ENCODE measurements around the gene PTBP1. TPM values are rescaled to one million over a fixed set of nuclear protein-coding genes. Genes with fewer than 3 reads are reported as not detected.
"Not testable (repeated sequence)": the region's sequence is repeated elsewhere in the genome, so short reads cannot be mapped to it uniquely, and the experiment has no call there.

Gene PTBP1
- total and polyA plus RNA-seq, 2 experiments from 2014 or later: 539 to 632 TPM

DNA sequence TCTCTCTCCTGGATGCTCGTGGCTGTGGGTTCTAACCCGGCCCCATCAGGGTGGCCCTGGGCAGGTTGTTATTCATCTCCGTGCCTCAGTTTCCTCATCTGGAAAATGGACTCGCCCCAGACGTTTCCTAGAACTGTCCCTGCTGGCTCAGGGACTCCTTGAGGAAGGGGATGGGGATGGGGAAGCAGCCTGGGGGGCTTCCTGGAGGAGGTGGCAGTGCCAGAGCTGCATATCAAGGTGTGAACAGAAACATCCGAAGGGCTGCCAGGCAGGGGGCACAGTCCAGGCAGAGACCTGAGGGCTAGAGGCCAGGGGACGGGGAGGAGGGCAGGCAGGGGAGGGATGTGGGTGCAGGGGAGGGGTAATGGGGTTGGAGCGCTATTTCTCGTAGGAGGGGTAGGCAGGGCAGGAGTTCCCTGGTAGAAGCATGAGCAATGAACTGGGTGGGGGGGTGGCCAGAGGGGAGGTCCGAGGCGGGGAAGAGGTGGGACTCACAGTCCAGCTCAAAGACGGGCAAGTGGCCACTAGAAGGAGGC, 51.2 kb downstream of the PTBP1 start:
- peaks cover 4% of the 10 kb centered on the region; the same call in 1 of the 2 replicates for H3F3A ChIP-seq (replicated peaks; ENCODE audit: low read depth)
- DNase-seq (ENCODE audit: low spot score) (no peak), ATAC-seq (no peak)
- no peak overlapping the region for H3K4me2 ChIP-seq
- Mint-ChIP-seq H3K9me3 (no peaks in the 10 kb centered on the region), H3K4me3 (no peak overlapping the region), H3K27me3 (ENCODE audit: insufficient read depth, low read depth, poor library complexity) (peaks cover 12% of the 10 kb centered on the region), H3K4me1 (peaks cover 2% of the 10 kb centered on the region; the same call in 1 of the 3 replicates), H3K36me3 (ENCODE audit: low read depth) (no peaks in the 10 kb centered on the region), H3K27ac (no peak overlapping the region)
- no peak overlapping the region for H2AFZ ChIP-seq
- TF ChIP-seq STAT1 (IDR thresholded peaks at IDR 0.05; ENCODE audit: unreplicated experiment): no peak
- TF ChIP-seq POLR2AphosphoS5 (IDR thresholded peaks at IDR 0.05; ENCODE audit: low read depth): no peak
- TF ChIP-seq, protein P1, sequence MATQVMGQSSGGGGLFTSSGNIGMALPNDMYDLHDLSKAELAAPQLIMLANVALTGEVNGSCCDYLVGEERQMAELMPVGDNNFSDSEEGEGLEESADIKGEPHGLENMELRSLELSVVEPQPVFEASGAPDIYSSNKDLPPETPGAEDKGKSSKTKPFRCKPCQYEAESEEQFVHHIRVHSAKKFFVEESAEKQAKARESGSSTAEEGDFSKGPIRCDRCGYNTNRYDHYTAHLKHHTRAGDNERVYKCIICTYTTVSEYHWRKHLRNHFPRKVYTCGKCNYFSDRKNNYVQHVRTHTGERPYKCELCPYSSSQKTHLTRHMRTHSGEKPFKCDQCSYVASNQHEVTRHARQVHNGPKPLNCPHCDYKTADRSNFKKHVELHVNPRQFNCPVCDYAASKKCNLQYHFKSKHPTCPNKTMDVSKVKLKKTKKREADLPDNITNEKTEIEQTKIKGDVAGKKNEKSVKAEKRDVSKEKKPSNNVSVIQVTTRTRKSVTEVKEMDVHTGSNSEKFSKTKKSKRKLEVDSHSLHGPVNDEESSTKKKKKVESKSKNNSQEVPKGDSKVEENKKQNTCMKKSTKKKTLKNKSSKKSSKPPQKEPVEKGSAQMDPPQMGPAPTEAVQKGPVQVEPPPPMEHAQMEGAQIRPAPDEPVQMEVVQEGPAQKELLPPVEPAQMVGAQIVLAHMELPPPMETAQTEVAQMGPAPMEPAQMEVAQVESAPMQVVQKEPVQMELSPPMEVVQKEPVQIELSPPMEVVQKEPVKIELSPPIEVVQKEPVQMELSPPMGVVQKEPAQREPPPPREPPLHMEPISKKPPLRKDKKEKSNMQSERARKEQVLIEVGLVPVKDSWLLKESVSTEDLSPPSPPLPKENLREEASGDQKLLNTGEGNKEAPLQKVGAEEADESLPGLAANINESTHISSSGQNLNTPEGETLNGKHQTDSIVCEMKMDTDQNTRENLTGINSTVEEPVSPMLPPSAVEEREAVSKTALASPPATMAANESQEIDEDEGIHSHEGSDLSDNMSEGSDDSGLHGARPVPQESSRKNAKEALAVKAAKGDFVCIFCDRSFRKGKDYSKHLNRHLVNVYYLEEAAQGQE (IDR thresholded peaks at IDR 0.05; ENCODE audit: unreplicated experiment): no peak
- TF ChIP-seq JUNB (IDR thresholded peaks at IDR 0.05; ENCODE audit: unreplicated experiment): no peak
- H3K27ac ChIP-seq (ENCODE audit: low read depth): no peak overlapping the region
- no peaks in the 10 kb centered on the region; the same call in 1 of the 2 replicates for H4K20me1 ChIP-seq (replicated peaks; ENCODE audit: insufficient read depth)
- no peak overlapping the region for H3K4me3 ChIP-seq
- H3K79me2 ChIP-seq (replicated peaks; ENCODE audit: insufficient read depth): no peaks in the 10 kb centered on the region
- H3K27me3 ChIP-seq (ENCODE audit: insufficient read depth): peaks cover 12% of the 10 kb centered on the region
- no peaks in the 10 kb centered on the region for H3K4me1 ChIP-seq (ENCODE audit: insufficient read depth)
- H3K36me3 ChIP-seq (ENCODE audit: insufficient read depth): no peaks in the 10 kb centered on the region
- no peaks in the 10 kb centered on the region for H3K9me2 ChIP-seq (ENCODE audit: insufficient read depth)

DNA sequence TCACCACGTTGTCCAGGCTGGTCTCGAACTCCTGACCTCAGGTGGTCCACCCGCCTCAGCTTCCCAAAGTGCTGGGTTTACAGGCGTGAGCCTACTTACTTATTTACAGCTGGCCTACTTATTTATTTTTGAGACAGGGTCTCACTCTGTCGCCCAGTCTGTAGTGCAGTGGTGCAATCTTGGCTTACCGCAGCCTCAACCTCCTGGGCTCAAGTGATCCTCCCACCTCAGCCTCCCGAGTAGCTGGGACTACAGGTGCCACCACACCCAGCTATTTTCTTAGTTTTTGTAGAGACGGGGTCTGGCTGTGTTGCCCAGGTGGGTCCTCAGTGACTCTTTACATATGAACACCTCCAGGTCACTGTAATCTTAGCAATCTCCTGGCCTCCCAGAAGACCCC, 51.9 kb downstream of the PTBP1 start:
- peaks cover 13% of the 10 kb centered on the region for H3K27me3 Mint-ChIP-seq (ENCODE audit: insufficient read depth, low read depth, poor library complexity)
- not testable (repeated sequence) for H3K27me3 ChIP-seq (ENCODE audit: insufficient read depth); H3K4me1 Mint-ChIP-seq; H3K4me3 Mint-ChIP-seq; H3K4me1 ChIP-seq (ENCODE audit: insufficient read depth); H3K36me3 ChIP-seq (ENCODE audit: insufficient read depth); H3K36me3 Mint-ChIP-seq (ENCODE audit: low read depth); H3K79me2 ChIP-seq (replicated peaks; ENCODE audit: insufficient read depth); H2AFZ ChIP-seq; H4K20me1 ChIP-seq (replicated peaks; ENCODE audit: insufficient read depth); H3K4me3 ChIP-seq; H3K27ac Mint-ChIP-seq; ATAC-seq; H3K4me2 ChIP-seq; H3K27ac ChIP-seq (ENCODE audit: low read depth); DNase-seq (ENCODE audit: low spot score); H3F3A ChIP-seq (replicated peaks; ENCODE audit: low read depth); H3K9me3 Mint-ChIP-seq; H3K9me2 ChIP-seq (ENCODE audit: insufficient read depth)

DNA sequence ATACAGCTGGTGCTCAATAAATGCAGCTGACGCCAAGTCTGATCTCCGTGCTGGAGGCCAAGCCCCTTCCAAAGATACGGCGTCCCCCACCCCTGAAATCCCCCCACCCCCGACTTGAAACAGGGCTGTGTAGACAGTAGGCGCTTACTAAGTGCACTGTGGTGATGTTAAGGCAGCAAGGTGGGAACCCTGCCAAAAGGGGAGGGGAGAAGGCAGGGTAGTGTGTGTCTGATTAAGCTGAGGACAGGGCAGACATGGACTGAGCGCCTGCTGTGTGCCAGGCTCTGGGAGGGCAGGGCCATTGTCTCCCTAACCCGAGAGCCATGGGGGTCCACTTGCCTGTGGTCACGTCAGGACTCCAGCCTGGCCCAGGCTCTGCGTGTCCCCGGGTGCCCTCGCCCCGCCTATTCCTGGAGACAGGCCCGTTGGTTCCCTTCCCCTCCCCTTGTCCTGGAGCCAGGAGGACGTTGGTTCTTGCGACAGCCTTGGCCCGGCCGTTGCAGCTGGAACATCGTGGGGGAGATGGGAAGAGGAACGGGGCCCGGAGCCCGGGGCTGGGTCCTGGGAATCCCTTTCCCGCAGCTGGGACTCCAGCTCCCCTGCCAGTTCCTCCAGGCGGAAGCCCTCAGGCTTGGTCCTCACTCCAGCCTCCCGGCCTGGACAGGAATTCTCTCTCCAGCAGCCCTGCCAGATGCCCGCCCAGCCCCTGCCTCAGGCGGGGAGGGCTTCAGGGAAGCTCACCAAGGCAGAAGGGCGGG, 53.1 kb downstream of the PTBP1 start:
- no peaks in the 10 kb centered on the region for H3K4me1 ChIP-seq (ENCODE audit: insufficient read depth)
- no peak overlapping the region for H3K27ac ChIP-seq (ENCODE audit: low read depth)
- no peaks in the 10 kb centered on the region for H3K36me3 ChIP-seq (ENCODE audit: insufficient read depth)
- Mint-ChIP-seq H3K27me3 (ENCODE audit: insufficient read depth, low read depth, poor library complexity) (peaks cover 6% of the 10 kb centered on the region), H3K9me3 (no peaks in the 10 kb centered on the region), H3K4me3 (no peak overlapping the region), H3K27ac (no peak overlapping the region), H3K4me1 (peaks cover 2% of the 10 kb centered on the region; the same call in 1 of the 3 replicates), H3K36me3 (ENCODE audit: low read depth) (no peaks in the 10 kb centered on the region)
- H4K20me1 ChIP-seq (replicated peaks; ENCODE audit: insufficient read depth): no peaks in the 10 kb centered on the region; the same call in 1 of the 2 replicates
- no peak overlapping the region for H3K4me3 ChIP-seq
- no peaks in the 10 kb centered on the region for H3K79me2 ChIP-seq (replicated peaks; ENCODE audit: insufficient read depth)
- no peaks in the 10 kb centered on the region for H3K9me2 ChIP-seq (ENCODE audit: insufficient read depth)
- ATAC-seq: peak; percentile 58
- H3K27me3 ChIP-seq (ENCODE audit: insufficient read depth): no peaks in the 10 kb centered on the region
- TF ChIP-seq EZH2phosphoT487 (IDR thresholded peaks at IDR 0.05; ENCODE audit: unreplicated experiment): no peak
- no peak for TF ChIP-seq POLR2AphosphoS5 (IDR thresholded peaks at IDR 0.05; ENCODE audit: low read depth)
- TF ChIP-seq NANOG (IDR thresholded peaks at IDR 0.05; ENCODE audit: borderline replicate concordance): no peak
- TF ChIP-seq, protein P1 (IDR thresholded peaks at IDR 0.05; ENCODE audit: unreplicated experiment): no peak
- no peak for TF ChIP-seq EZH2 (IDR thresholded peaks at IDR 0.05; ENCODE audit: low read depth, unreplicated experiment)
- no peak overlapping the region for H3K4me2 ChIP-seq
- DNase-seq (ENCODE audit: low spot score): peak; percentile 65
- peaks cover 10% of the 10 kb centered on the region; the same call in 1 of the 2 replicates for H3F3A ChIP-seq (replicated peaks; ENCODE audit: low read depth)
- H2AFZ ChIP-seq: no peak overlapping the region; the same call in 1 of the 2 replicates
